HEK293T (cell line): ENCODE measurements around the gene CDPF1.

ENCODE experiments used
- ARNT ChIP-seq: fragments of 450-650 bp; IDR thresholded peaks from 2 replicates; pipeline ENCODE4 v1.6.1; 2017; ENCODE audit warnings: mild to moderate bottlenecking
- BHLHE40 ChIP-seq: fragments of 450-650 bp; IDR thresholded peaks from 2 replicates; pipeline ENCODE4 v1.6.1; 2016; ENCODE audit warnings: mild to moderate bottlenecking, moderate library complexity, borderline replicate concordance
- CTBP1 ChIP-seq: fragments of 450-650 bp; IDR thresholded peaks from 2 replicates; pipeline ENCODE4 v1.6.1; 2016; ENCODE audit warnings: borderline replicate concordance
- ELF4 ChIP-seq: fragments of 450-650 bp; IDR thresholded peaks from 2 replicates; pipeline ENCODE4 v1.6.1; 2017; ENCODE audit warnings: antibody characterized with exemption
- FOXK2 ChIP-seq: fragments of 450-650 bp; IDR thresholded peaks from 2 replicates; pipeline ENCODE4 v1.6.1; 2016; ENCODE audit warnings: mild to moderate bottlenecking
- FOXM1 ChIP-seq: fragments of 450-650 bp; IDR thresholded peaks from 2 replicates; pipeline ENCODE4 v1.6.1; 2017; ENCODE audit warnings: mild to moderate bottlenecking, borderline replicate concordance
- HDGF ChIP-seq: fragments of 450-650 bp; IDR thresholded peaks from 2 replicates; pipeline ENCODE4 v1.6.1; 2017; ENCODE audit warnings: antibody characterized with exemption, borderline replicate concordance
- L3MBTL2 ChIP-seq: fragments of 450-650 bp; conservative IDR thresholded peaks from 2 replicates; pipeline ENCODE4 v1.6.1; 2016; ENCODE audit warnings: mild to moderate bottlenecking
- NFRKB ChIP-seq: fragments of 450-650 bp; IDR thresholded peaks from 2 replicates; pipeline ENCODE4 v1.6.1; 2016; ENCODE audit warnings: mild to moderate bottlenecking, moderate library complexity
- PKNOX1 ChIP-seq: fragments of 450-650 bp; IDR thresholded peaks from 2 replicates; pipeline ENCODE4 v1.6.1; 2016
- SUZ12 ChIP-seq: fragments of 450-650 bp; IDR thresholded peaks from 2 replicates; pipeline ENCODE4 v1.6.1; 2016; ENCODE audit warnings: mild to moderate bottlenecking
- TARDBP ChIP-seq: fragments of 450-650 bp; IDR thresholded peaks from 2 replicates; pipeline ENCODE4 v1.6.1; 2016
- ZNF384 ChIP-seq: fragments of 450-650 bp; IDR thresholded peaks from 2 replicates; pipeline ENCODE4 v1.6.1; 2016

GRCh38 chr22:46276563-46276962 is 26.5 kb upstream of the CDPF1 start:
- no peak for TF ChIP-seq CTBP1
- TF ChIP-seq ELF4 = no peak
- TF ChIP-seq ZNF384 = no peak
- no peak for TF ChIP-seq TARDBP
- no peak for TF ChIP-seq PKNOX1
- TF ChIP-seq BHLHE40 = no peak
- TF ChIP-seq FOXM1 = no peak
- TF ChIP-seq FOXK2 = no peak
- no peak for TF ChIP-seq SUZ12
- no peak for TF ChIP-seq ARNT
- no peak for TF ChIP-seq NFRKB
- no peak for TF ChIP-seq HDGF
- TF ChIP-seq L3MBTL2 = no peak
